Measurements from ENCODE around the gene RAB2B.

RAB2B gene

DNA sequence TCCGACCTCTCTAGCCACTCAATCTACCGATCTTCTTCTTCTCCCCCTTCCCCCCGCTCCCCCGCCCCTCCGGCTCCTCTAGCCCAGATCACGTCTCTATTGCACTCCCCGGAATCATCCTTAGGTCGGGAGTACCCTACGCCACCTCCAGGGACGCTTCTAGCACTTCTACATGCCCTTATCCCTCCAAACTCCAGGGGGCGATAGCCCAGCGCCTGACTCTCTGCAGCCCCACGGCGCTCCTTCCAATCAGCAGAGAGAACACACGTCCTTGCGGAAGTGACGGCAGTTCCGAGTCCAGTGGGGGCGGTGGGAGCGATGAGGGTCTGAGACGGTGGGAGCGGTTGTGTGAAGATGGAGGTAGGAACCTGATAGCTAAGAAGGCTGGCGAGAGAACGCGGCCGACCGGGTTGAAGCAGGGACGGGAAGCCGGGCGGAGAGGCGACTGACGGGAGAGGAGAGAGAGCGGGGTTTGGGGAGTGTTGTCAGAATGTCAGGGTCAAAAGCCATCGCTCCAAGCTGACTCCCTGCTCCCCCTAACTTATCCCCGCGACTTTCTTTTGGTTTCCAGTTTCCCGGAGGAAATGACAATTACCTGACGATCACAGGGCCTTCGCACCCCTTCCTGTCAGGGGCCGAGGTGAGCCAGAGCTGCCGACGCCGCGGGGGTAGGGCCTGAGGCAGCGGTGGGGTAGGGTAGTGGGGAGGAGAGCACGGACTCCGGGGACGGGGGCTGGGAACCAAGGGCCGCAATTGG is at the start of gene RAB2B, which contains the start of gene TOX4:
Gene RAB2B (minus strand): TSS at position 35 of the 757 bp plus-strand sequence. CDS start 87 bp downstream, outside the sequence.
Gene TOX4 (plus strand): TSS at position 271 of the 757 bp plus-strand sequence. CDS start 84 bp downstream, at position 355.
- DNase-seq: peak; percentile 97

DNA sequence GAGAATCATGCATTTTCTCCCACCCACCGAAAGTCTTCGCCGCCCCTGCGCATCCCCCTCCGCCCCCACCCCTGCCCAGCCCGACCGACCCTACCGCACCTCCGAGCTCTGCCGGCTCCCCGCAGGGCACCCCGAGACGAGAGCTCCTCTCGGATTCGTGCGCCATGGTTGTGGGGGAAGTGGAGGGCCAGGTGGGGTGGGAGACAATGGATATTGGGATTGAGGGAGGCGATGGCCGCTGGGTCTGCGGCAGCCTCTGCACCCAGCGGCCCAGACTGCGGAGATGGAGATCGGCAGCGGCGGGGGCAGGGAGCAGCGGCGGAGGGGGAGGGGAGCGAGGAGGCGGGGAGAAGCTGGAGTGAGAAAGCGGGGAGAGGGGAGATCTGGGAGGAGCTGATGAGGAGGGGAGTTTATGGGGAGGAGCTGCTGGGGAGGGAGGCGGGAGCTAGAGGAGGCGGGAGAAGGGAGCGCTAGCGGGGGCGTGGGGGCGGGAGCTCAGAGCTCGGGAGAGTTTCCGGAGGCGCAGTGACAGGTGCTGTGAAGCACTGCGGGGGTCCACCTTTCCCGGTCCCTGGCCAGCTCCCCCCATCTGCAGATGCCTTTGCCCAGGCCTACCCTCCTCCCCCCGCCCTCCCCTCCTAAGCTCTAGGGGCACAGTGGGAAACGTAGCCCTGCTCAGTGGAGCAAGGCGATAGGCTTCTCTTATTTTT is 49.4 kb upstream of the RAB2B start, which contains the start of gene SALL2:
Gene SALL2 (minus strand): TSS at position 385 of the 710 bp plus-strand sequence. CDS start 219 bp downstream, at position 166.
- no peak for DNase-seq

- DNase-seq: no peak
Observed at GRCh38 chr14:21525571-21525961, 48.8 kb upstream of the RAB2B start.

GRCh38 chr14:21524575-21525490 is 48.1 kb upstream of the RAB2B start:
- no peak for DNase-seq

DNA sequence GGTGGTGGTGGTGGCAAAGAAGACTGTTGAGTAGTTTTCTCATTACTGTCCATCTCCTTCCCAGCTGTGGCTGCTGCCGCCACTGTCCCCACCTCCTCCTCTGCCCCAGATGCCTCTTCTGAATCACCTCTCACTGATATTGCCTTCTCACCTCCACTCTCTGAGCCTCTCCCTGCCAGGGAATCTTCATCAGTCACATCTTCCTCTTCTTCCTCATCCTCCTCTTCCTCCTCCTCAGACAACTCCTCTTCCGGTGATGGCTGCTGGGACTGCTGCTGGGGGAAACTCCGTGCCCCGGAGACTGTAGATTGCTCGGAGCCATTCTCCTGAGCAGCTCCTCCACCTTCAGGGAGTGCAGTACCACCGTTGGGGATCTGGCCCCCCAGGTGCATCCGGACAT is 46.4 kb upstream of the RAB2B start:
- no peak for DNase-seq

DNA sequence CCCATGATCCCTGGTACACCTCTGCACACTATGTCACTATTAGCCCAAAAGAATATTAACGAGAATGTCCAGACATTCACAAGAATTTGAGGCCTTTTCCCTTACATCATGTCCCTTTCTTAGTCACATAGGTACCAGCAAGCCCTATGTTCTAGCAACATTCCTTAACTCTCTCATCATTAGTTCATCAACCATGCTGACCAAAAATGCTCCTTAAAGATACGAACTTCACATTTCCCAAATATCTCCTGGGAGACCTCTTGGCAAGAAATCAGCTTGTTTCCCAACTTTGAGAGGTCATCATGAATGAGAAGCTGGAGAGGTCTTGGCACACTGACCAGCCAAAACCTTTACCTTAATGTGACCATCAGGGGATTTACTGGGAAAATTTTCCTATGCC is 44.7 kb upstream of the RAB2B start:
- no peak for DNase-seq

- no peak for DNase-seq
Observed at GRCh38 chr14:21520767-21521166, 44.0 kb upstream of the RAB2B start.

- no peak for DNase-seq
Observed at GRCh38 chr14:21518725-21519124, 42.0 kb upstream of the RAB2B start.

GRCh38 chr14:21514341-21514740 is 37.6 kb upstream of the RAB2B start:
- no peak for DNase-seq

DNA sequence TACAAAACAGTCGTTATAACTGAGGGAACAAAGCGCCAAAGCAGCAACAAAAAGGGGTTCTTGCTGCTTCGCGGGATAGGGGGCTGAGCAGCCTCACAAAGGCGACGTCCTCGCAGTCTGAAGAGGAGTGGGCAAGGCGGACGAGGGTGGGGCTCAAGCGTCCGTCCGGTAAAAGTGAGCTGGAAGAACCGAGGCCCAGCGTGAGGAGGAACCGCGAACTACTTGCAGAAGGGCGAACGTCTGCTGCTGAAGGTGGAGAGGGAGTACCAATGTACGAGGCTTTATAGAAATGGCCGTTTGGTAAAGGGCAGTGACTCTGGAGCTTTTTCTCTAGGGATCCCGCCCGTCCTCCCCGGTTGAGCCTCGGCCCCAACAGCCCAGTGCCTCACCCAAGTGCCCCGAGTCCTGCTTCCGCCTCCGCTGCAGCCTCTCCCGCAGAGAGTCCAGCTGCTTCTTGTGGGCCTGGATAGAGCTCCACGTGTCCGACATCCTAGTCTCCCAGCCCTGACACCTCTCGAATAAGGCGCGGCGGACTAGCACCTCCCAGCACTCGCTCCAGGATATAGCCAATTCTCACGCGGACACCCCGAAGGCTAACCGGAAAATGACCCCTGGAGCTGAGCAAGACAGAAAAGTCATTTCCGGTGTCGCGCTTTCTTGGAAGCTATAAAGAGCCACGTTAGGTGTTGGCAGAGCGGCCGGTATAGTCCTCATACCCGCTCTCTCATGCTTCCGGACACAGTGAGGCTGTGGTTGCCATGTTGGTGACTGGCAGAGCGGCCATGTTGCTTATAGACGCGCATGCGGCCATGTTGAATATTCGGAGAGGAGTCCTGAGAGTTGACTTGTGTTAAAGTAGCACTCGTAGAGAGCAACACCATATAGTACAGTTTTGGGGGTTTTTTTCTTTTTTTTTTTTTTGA is 34.2 kb upstream of the RAB2B start, which contains the start of gene METTL3:
Gene METTL3 (minus strand): TSS at position 606 of the 923 bp plus-strand sequence. CDS start 117 bp downstream, at position 489.
- DNase-seq: peak; percentile 99

DNA sequence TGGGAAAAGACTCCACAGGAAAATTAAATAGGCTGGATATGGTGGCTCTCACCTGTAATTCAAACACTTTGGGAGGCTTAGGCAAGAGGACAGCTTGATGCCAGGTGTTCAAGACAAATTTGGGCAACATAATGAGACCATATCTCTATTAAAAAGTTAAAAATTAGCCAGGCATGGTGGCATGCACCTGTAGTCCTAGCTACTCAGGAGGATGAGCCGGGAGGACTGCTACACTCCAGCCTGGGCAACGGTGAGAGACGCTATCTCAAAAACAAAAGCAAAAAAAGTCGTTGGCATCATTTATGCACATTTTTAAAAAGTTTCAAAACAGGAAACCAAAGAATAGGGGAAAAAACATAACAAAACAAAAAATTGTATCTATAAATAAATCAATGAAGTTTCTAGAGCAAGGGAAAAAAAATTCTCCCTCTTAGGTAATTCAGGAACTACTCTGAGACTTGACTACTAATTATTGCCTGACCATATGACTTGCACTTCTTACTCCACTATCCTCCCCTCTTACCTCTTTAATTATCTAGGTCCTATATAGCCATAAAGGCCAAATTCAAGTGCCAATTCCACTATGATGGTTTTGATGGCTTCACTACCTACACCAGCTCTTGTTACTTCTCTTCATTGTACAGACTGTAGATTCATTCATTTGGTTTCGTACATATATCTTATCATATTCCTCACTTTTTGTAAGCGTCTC is 32.8 kb upstream of the RAB2B start:
- peak; percentile 22 for DNase-seq

- no peak for DNase-seq
Observed at GRCh38 chr14:21506557-21506956, 29.8 kb upstream of the RAB2B start.

DNA sequence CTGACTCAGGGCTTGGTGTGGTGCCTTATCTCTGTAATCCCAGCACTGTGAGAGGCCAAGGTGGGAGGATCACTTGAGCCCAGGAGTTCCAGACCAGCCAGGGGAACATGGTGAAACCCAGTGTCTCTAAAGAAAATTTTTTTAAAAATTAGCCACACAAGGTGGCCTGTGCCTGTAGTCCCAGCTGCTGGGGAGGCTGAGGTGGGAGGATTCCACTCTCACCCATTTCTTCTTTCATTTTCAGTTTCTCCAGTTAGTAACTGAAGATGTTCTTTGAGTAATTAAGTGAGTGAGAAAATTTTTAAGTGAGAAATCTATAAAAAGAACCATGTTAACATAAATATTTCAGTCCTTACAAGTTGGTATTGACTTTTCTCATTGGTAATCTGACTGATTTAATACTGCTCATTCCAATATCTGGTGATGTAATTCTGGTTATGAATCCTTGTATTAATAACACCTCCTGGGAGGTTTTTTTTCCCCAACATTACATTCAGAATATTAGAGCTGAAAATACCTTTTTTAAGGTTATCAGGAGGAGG is 28.3 kb upstream of the RAB2B start:
- DNase-seq: peak; percentile 55

DNA sequence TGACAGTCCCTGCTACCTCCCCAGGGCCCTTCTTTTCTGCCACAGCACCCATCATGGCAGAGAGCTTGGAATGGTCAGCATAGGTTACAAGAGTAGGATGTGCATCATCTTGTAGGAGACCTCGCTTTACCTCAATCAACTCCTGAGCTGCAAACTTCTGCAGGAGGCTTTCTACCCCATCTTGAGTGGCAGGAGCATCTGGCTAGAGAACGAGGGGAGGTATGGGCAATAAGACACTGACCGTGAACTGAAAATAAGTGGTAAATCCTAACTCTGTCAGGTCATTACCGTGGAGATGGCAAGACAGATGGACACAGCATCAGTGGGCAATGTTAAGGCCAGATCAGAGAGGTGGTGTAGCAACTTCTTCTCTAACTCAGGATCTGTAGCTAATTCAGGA is 26.6 kb upstream of the RAB2B start:
- no peak for DNase-seq

DNA sequence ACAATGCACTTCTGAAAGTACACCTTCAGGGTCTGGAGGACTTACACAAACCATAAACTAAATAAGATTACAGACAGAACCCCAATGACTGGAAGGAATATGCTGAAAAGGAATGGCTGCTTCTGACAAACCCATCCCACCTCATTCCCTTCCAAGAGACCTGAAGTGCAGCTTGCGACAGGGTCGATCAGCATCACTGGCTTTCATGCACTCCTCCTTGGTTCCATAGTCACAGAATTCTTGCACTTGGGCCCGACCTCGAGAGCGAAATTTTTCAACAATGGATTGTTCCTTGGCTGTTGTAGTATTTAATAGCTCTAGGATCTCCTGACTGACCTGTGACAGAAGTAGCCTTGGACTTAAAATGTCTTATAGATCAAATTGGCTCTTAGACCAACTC is 24.8 kb upstream of the RAB2B start:
- no peak for DNase-seq

GRCh38 chr14:21498540-21499526 is 22.1 kb upstream of the RAB2B start:
- DNase-seq: peak; percentile 48

- no peak for DNase-seq
Observed at GRCh38 chr14:21496453-21496852, 19.7 kb upstream of the RAB2B start.

- DNase-seq: no peak
Observed at GRCh38 chr14:21494902-21495762, 18.4 kb upstream of the RAB2B start.
